ENCODE data around the gene BPIFA2. TPM values are rescaled to one million over a fixed set of nuclear protein-coding genes. Genes with fewer than 3 reads are reported as not detected.
"Not testable (repeated sequence)": the region's sequence is repeated elsewhere in the genome, so short reads cannot be mapped to it uniquely, and the experiment has no call there.

Gene BPIFA2
- total RNA-seq, 1 experiment from 2014 or later: not detected

- Histone ChIP-seq H3K27me3 (ENCODE audit: insufficient read depth, low read length) (no peaks in the 10 kb centered on the region), H3K4me2 (ENCODE audit: insufficient read depth, insufficient read length, low read length) (no peak overlapping the region), H3K4me1 (ENCODE audit: insufficient read depth, low read length) (no peaks in the 10 kb centered on the region), H3K14ac (ENCODE audit: insufficient read depth, low read length) (no peak overlapping the region), H2BK5ac (ENCODE audit: insufficient read length, low read length) (no peak overlapping the region), H2BK12ac (ENCODE audit: insufficient read length, low read depth, low read length) (no peak overlapping the region), H3K23me2 (ENCODE audit: insufficient read length, low read depth, low read length, poor library complexity, severe bottlenecking) (no peaks in the 10 kb centered on the region), H4K20me1 (ENCODE audit: control insufficient read depth, insufficient read depth, insufficient read length) (no peaks in the 10 kb centered on the region), H3K79me2 (ENCODE audit: insufficient read depth, low read length) (no peaks in the 10 kb centered on the region), H4K5ac (ENCODE audit: insufficient read length, low read depth, low read length) (no peak overlapping the region), H2BK20ac (ENCODE audit: low read depth, low read length, poor library complexity, severe bottlenecking) (no peak overlapping the region), H2AK5ac (ENCODE audit: insufficient read length, low read length) (no peak overlapping the region), H4K91ac (ENCODE audit: insufficient read length, low read depth, low read length) (no peak overlapping the region), H3K4ac (ENCODE audit: low read depth, low read length) (no peak overlapping the region), H4K8ac (replicated peaks; ENCODE audit: insufficient read length, low read depth, low read length) (no peak overlapping the region), H3K9ac (ENCODE audit: extremely low read depth, insufficient read length, low read length) (no peak overlapping the region), H2BK15ac (ENCODE audit: low read depth, low read length) (no peak overlapping the region), H2AFZ (ENCODE audit: low read length) (peak overlapping the region; percentile 17), H3K23ac (ENCODE audit: insufficient read length, low read depth, low read length) (no peak overlapping the region), H3K9me3 (ENCODE audit: control insufficient read depth, low read depth, low read length) (no peaks in the 10 kb centered on the region), H2BK120ac (ENCODE audit: low read depth, low read length, poor library complexity, severe bottlenecking) (no peak overlapping the region), H3K56ac (ENCODE audit: insufficient read length, low read depth, low read length) (no peak overlapping the region), H3K18ac (ENCODE audit: insufficient read length, low read depth, low read length) (no peak overlapping the region), H3T11ph (ENCODE audit: low read length) (no peak overlapping the region), H3K27ac (ENCODE audit: insufficient read length, low read depth, low read length) (no peak overlapping the region), H3K79me1 (ENCODE audit: insufficient read depth, low read depth, low read length, poor library complexity, severe bottlenecking) (no peaks in the 10 kb centered on the region)
- peaks cover 6 to 9% of the 10 kb centered on the region in 2 experiments for H3K4me1 Mint-ChIP-seq
- H3K27ac Mint-ChIP-seq: no peak overlapping the region
- WGBS (ENCODE audit: extremely low coverage, insufficient read length, low lambda C conversion rate): no CpG with 5 or more reads among the region's 2 CpGs
- H3K36me3 Mint-ChIP-seq (ENCODE audit: insufficient read depth in 1 of 3, low read depth in 3 of 3): peaks cover 6 to 12% (median 10%) of the 10 kb centered on the region in 3 experiments; a peak in 5 of 7 replicates
- DNase-seq: no peak
- H3K27me3 Mint-ChIP-seq (ENCODE audit: low read depth): no peaks in the 10 kb centered on the region; the same call in none of the 2 replicates
- peaks cover 9 to 14% of the 10 kb centered on the region in 2 experiments for H3K9me3 Mint-ChIP-seq
- TF ChIP-seq, protein P1, sequence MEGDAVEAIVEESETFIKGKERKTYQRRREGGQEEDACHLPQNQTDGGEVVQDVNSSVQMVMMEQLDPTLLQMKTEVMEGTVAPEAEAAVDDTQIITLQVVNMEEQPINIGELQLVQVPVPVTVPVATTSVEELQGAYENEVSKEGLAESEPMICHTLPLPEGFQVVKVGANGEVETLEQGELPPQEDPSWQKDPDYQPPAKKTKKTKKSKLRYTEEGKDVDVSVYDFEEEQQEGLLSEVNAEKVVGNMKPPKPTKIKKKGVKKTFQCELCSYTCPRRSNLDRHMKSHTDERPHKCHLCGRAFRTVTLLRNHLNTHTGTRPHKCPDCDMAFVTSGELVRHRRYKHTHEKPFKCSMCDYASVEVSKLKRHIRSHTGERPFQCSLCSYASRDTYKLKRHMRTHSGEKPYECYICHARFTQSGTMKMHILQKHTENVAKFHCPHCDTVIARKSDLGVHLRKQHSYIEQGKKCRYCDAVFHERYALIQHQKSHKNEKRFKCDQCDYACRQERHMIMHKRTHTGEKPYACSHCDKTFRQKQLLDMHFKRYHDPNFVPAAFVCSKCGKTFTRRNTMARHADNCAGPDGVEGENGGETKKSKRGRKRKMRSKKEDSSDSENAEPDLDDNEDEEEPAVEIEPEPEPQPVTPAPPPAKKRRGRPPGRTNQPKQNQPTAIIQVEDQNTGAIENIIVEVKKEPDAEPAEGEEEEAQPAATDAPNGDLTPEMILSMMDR (conservative IDR thresholded peaks at IDR 0.05): no peak
- H3K4me3 Mint-ChIP-seq: no peak overlapping the region
Observed at GRCh38 chr20:33183312-33183711, 15.4 kb downstream of the BPIFA2 start.

DNA sequence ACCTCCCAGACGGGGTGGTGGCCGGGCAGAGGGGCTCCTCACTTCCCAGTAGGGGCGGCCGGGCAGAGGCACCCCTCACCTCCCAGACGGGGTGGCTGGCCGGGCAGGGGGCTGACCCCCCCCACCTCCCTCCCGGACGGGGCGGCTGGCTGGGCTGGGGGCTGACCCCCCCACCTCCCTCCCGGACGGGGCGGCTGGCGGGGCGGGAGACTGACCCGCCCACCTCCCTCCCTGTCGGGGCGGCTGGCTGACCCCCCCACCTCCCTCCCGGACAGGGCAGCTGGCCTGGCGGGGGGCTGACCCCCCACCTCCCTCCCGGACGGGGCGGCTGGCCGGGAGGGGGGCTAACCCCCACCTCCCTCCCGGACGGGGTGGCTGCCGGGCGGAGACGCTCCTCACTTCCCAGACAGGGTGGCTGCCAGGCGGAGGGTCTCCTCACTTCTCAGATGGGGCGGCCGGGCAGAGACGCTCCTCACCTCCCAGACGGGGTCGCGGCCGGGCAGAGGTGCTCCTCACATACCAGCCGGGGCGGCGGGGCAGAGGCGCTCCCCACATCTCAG, 17.2 kb downstream of the BPIFA2 start:
- Mint-ChIP-seq H3K9me3 (peaks cover 9 to 14% of the 10 kb centered on the region in 2 experiments), H3K36me3 (ENCODE audit: insufficient read depth in 1 of 3, low read depth in 3 of 3) (peaks cover 6 to 12% (median 10%) of the 10 kb centered on the region in 3 experiments; a peak in 5 of 7 replicates)
- not testable (repeated sequence) for H4K91ac ChIP-seq (ENCODE audit: insufficient read length, low read depth, low read length); H4K5ac ChIP-seq (ENCODE audit: insufficient read length, low read depth, low read length); H2BK20ac ChIP-seq (ENCODE audit: low read depth, low read length, poor library complexity, severe bottlenecking); H3K27ac Mint-ChIP-seq; H2BK12ac ChIP-seq (ENCODE audit: insufficient read length, low read depth, low read length); H2AK5ac ChIP-seq (ENCODE audit: insufficient read length, low read length); H3K4me2 ChIP-seq (ENCODE audit: insufficient read depth, insufficient read length, low read length); H3T11ph ChIP-seq (ENCODE audit: low read length); H4K20me1 ChIP-seq (ENCODE audit: control insufficient read depth, insufficient read depth, insufficient read length); H4K8ac ChIP-seq (replicated peaks; ENCODE audit: insufficient read length, low read depth, low read length); H2BK120ac ChIP-seq (ENCODE audit: low read depth, low read length, poor library complexity, severe bottlenecking); H3K23ac ChIP-seq (ENCODE audit: insufficient read length, low read depth, low read length); H3K9ac ChIP-seq (ENCODE audit: extremely low read depth, insufficient read length, low read length); H3K18ac ChIP-seq (ENCODE audit: insufficient read length, low read depth, low read length); H3K4me1 ChIP-seq (ENCODE audit: insufficient read depth, low read length); DNase-seq; H3K4me1 Mint-ChIP-seq; H2BK5ac ChIP-seq (ENCODE audit: insufficient read length, low read length); H3K9me3 ChIP-seq (ENCODE audit: control insufficient read depth, low read depth, low read length); H3K27me3 Mint-ChIP-seq (ENCODE audit: low read depth); H3K23me2 ChIP-seq (ENCODE audit: insufficient read length, low read depth, low read length, poor library complexity, severe bottlenecking); H3K56ac ChIP-seq (ENCODE audit: insufficient read length, low read depth, low read length); H3K27ac ChIP-seq (ENCODE audit: insufficient read length, low read depth, low read length); H3K4me3 Mint-ChIP-seq; H3K79me2 ChIP-seq (ENCODE audit: insufficient read depth, low read length); H2BK15ac ChIP-seq (ENCODE audit: low read depth, low read length); H3K79me1 ChIP-seq (ENCODE audit: insufficient read depth, low read depth, low read length, poor library complexity, severe bottlenecking); H3K27me3 ChIP-seq (ENCODE audit: insufficient read depth, low read length); H3K4ac ChIP-seq (ENCODE audit: low read depth, low read length); H3K14ac ChIP-seq (ENCODE audit: insufficient read depth, low read length); H2AFZ ChIP-seq (ENCODE audit: low read length)
- no CpG with 5 or more reads among the region's 40 CpGs for WGBS (ENCODE audit: extremely low coverage, insufficient read length, low lambda C conversion rate)
